Hematopoietic multipotent progenitor cell treated with erythropoietin and hydrocortisone succinate and interleukin-3 and kit ligand, for 4 days (in vitro differentiated cells): ENCODE measurements around the gene ESRP2.

Source experiments
- DNase-seq: peaks from one replicate; pipeline ENCODE4 v3.0.0-alpha.2; 2015

The ESRP2 gene

GRCh38 chr16:68236826-68237242 is 907 bp upstream of the ESRP2 start:
- peak; percentile 60 for DNase-seq

GRCh38 chr16:68236137-68236825 is 354 bp upstream of the ESRP2 start:
- DNase-seq = peak; percentile 67

GRCh38 chr16:68235108-68235886 is 630 bp downstream of the ESRP2 start:
- DNase-seq = no peak

- DNase-seq = no peak
Measured at GRCh38 chr16:68234188-68235107, 1.5 kb downstream of the ESRP2 start.

- no peak for DNase-seq
Measured at GRCh38 chr16:68233835-68234187, 2.1 kb downstream of the ESRP2 start.

GRCh38 chr16:68233085-68233834 is 2.7 kb downstream of the ESRP2 start:
- DNase-seq = no peak

- DNase-seq = no peak
Measured at GRCh38 chr16:68232335-68232734, 3.6 kb downstream of the ESRP2 start.

- DNase-seq = no peak
Measured at GRCh38 chr16:68231384-68232136, 4.4 kb downstream of the ESRP2 start.

GRCh38 chr16:68230956-68231355 is 5.0 kb downstream of the ESRP2 start:
- no peak for DNase-seq

- no peak for DNase-seq
Measured at GRCh38 chr16:68230176-68230571, 5.8 kb downstream of the ESRP2 start.

- peak; percentile 78 for DNase-seq
Measured at GRCh38 chr16:68229431-68230175, 6.3 kb downstream of the ESRP2 start.

GRCh38 chr16:68228652-68229051 is 7.3 kb downstream of the ESRP2 start:
- DNase-seq = no peak

- peak; percentile 38 for DNase-seq
Measured at GRCh38 chr16:68227850-68228553, 7.9 kb downstream of the ESRP2 start.

GRCh38 chr16:68227183-68227793 is 8.6 kb downstream of the ESRP2 start:
- DNase-seq = no peak

GRCh38 chr16:68226116-68226515 is 9.8 kb downstream of the ESRP2 start:
- no peak for DNase-seq

- DNase-seq = no peak
Measured at GRCh38 chr16:68223072-68223471, 12.9 kb downstream of the ESRP2 start.

GRCh38 chr16:68219725-68220351 is 16.1 kb downstream of the ESRP2 start:
- DNase-seq = no peak

GRCh38 chr16:68217506-68217905 is 18.4 kb downstream of the ESRP2 start:
- no peak for DNase-seq

GRCh38 chr16:68216240-68216639 is 19.7 kb downstream of the ESRP2 start:
- DNase-seq = no peak

- DNase-seq = no peak
Measured at GRCh38 chr16:68215302-68215701, 20.6 kb downstream of the ESRP2 start.
